Brain microvascular endothelial cell (primary cell): ENCODE measurements around the gene PRKG1.

Source experiments
- DNase-seq: peaks from one replicate; pipeline ENCODE4 v3.0.0-alpha.2; 2020
- H3K27ac ChIP-seq: fragments of 250-450 bp; sonication (Bioruptor Pico); 2 replicates; pipeline ENCODE4 v1.5.1; 2020; ENCODE audit warnings: mild to moderate bottlenecking, moderate library complexity
- H3K27me3 ChIP-seq: fragments of 250-450 bp; sonication (Bioruptor Pico); replicated peaks from 2 replicates; pipeline ENCODE4 v1.5.1; 2020; ENCODE audit warnings: mild to moderate bottlenecking
- H3K36me3 ChIP-seq: fragments of 250-450 bp; sonication (Bioruptor Pico); replicated peaks from 2 replicates; pipeline ENCODE4 v1.5.1; 2020; ENCODE audit warnings: mild to moderate bottlenecking
- H3K4me3 ChIP-seq: 2 replicates; pipeline ENCODE4 v1.5.1; 2011; ENCODE audit warnings: low read depth, mild to moderate bottlenecking, control low read depth, low read length, moderate library complexity
- CTCF ChIP-seq: IDR thresholded peaks from 2 replicates; pipeline ENCODE4 v1.5.1; 2011; ENCODE audit warnings: low read depth, mild to moderate bottlenecking, moderate library complexity, low read length, control low read depth, inconsistent platforms; ENCODE audit errors: missing control alignments
- in situ Hi-C: cut with HindIII; loops from 2 replicates; pipeline ENCODE4 v1.10.0; 2017; ENCODE audit warnings: low sequenced_read_pairs, low pct_ligation_motif_present

PRKG1 gene

GRCh38 chr10:51800121-51800520 lies 725.8 kb downstream of the PRKG1 start:
- H3K27me3 ChIP-seq: no peaks in the 10 kb centered on the region
- no peaks in the 10 kb centered on the region for H3K36me3 ChIP-seq
- no peak for TF ChIP-seq CTCF
- no peak for DNase-seq
- no peak overlapping the region for H3K4me3 ChIP-seq
- in situ Hi-C loops: no loop called here
- H3K27ac ChIP-seq: no peak overlapping the region

- Histone ChIP-seq H3K27ac (no peak overlapping the region), H3K4me3 (no peak overlapping the region), H3K36me3 (no peaks in the 10 kb centered on the region), H3K27me3 (no peaks in the 10 kb centered on the region)
- in situ Hi-C loops: no loop called here
- DNase-seq: no peak
- TF ChIP-seq CTCF: no peak
Measured at GRCh38 chr10:51800725-51801424, 726.6 kb downstream of the PRKG1 start.

DNA sequence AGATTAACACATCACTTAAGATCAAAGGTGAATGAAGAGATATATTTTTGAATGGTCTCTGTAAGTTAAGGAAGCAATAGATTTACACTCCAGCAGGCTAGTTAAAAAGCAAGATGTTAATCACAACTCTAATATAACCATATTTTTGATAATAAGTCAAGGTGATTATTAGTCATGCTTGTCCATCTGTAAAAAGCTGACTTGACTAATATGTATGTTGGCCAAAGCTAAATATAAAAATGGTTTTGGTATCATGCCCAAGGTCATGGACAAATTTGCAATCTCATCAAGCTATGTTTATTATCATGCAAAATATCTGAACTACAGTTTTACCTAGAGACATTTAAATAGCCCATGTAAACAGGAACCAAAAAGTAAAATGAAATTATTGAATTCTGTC lies 727.7 kb downstream of the PRKG1 start:
- in situ Hi-C loops: no loop called here
- Histone ChIP-seq H3K27me3 (no peaks in the 10 kb centered on the region), H3K36me3 (no peaks in the 10 kb centered on the region), H3K27ac (no peak overlapping the region), H3K4me3 (no peak overlapping the region)
- TF ChIP-seq CTCF: no peak
- DNase-seq: no peak

GRCh38 chr10:51804866-51805265 lies 730.6 kb downstream of the PRKG1 start:
- H3K36me3 ChIP-seq: no peaks in the 10 kb centered on the region
- peak; percentile 38 for DNase-seq
- in situ Hi-C loops: no loop called here
- no peaks in the 10 kb centered on the region for H3K27me3 ChIP-seq
- no peak for TF ChIP-seq CTCF
- H3K27ac ChIP-seq: no peak overlapping the region
- no peak overlapping the region for H3K4me3 ChIP-seq

DNA sequence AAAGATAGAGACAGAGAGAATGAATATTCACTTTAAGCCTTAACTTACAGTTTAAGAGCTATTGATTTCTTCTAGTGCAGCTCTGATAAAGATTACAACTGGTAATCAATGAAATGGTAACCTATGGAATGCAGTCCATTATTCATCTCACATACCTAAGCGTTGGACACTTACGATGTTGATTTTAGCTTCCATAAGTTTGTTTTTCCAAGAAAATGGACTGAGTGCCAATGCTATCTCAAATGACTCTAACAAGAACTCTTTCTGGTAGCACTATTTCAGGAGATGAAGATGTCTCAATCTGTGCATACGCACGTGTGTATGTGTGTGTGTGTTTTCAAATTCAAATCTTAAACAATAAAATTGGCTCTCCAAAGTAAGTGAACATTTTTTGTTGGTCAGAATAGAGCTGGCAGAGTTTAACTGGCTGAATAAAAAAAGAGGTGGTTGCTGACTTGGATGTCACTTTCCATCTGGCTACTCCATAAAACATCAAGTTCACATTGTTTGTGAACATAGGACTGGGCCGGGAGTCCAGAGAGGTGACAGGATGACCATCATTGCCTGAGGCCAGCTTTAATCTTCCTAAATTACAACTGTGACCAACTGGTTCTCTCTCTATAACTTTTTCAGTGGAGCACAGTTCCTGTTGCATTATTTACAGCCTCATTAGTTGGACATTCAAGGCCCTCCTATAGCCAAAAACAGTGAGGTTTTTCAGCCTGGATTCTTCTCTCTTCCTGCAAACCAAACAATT lies 732.0 kb downstream of the PRKG1 start:
- DNase-seq: no peak
- H3K27me3 ChIP-seq: no peaks in the 10 kb centered on the region
- TF ChIP-seq CTCF: no peak
- H3K4me3 ChIP-seq: no peak overlapping the region
- no peak overlapping the region for H3K27ac ChIP-seq
- no peaks in the 10 kb centered on the region for H3K36me3 ChIP-seq
- in situ Hi-C loops: no loop called here
